Ovary (tissue), 9 donors: ENCODE measurements around the gene PITX2. TPM values are rescaled to one million over a fixed set of nuclear protein-coding genes. Genes with fewer than 3 reads are reported as not detected.

Experiments
- DNase-seq, 5 donors: peaks; one replicate each; pipeline ENCODE4 v3.0.0-alpha.2; 2019 to 2020
- H3K27ac ChIP-seq, 2 donors: fragments of 200-600 bp; one replicate each; pipeline versions ENCODE4 v1.5.1 to v1.8.0; 2019 to 2022
- H3K27me3 ChIP-seq: fragments of 200-600 bp; one replicate; pipeline ENCODE4 v1.8.0; 2022
- H3K36me3 ChIP-seq: fragments of 200-600 bp; sonication (generic); one replicate; pipeline ENCODE4 v1.5.1; 2019
- H3K4me1 ChIP-seq: one replicate; pipeline ENCODE4 v1.8.1; 2013; ENCODE audit warnings: mild to moderate bottlenecking, moderate library complexity; ENCODE audit not compliant: insufficient read depth
- H3K4me3 ChIP-seq: fragments of 200-600 bp; sonication (generic); one replicate; pipeline ENCODE4 v1.5.1; 2017
- H3K9me3 ChIP-seq, 2 donors: fragments of 200-600 bp in 1 of 2; sonication (generic) in 1 of 2; one replicate each; pipeline versions ENCODE4 v1.5.1 to v1.8.1; 2013 to 2019; ENCODE audit warnings: mild to moderate bottlenecking in 1 of 2, moderate library complexity in 1 of 2
- CTCF ChIP-seq, 3 donors: fragments of 450-650 bp in 2 of 3; fragments of 200-600 bp in 1 of 3; IDR thresholded peaks; one replicate each; pipeline versions ENCODE4 v1.5.1 to v1.8.0; 2016 to 2022; ENCODE audit warnings: antibody characterized with exemption in 3 of 3, mild to moderate bottlenecking in 1 of 3
- EP300 ChIP-seq: sonication (generic); formaldehyde crosslinking; IDR thresholded peaks from one replicate; pipeline ENCODE4 v1.6.1; 2017; ENCODE audit warnings: antibody characterized with exemption
- POLR2A ChIP-seq: fragments of 450-650 bp; IDR thresholded peaks from one replicate; pipeline ENCODE4 v1.6.1; 2017; ENCODE audit warnings: antibody characterized with exemption, mild to moderate bottlenecking, moderate library complexity
- WGBS, 3 donors: extraction: QIAGEN DNeasy Blood & Tissue Kit in 1 of 3; methylation state at CpG; one replicate each; pipeline versions ENCODE4 v1.1.5 to v1.1.7; 2013 to 2017; 5-methylcytosine and 5-hydroxymethylcytosine counted together
- intact Hi-C, 4 donors: fragments of 100-400 bp; cut with DNase I; formaldehyde crosslinking; loops; one replicate each; pipeline versions ENCODE4 v1.11.0 to v1.15.1; 2022 to 2023
- polyA plus RNA-seq, 2 donors: library from polyadenylated mRNA; stranded (reverse); fragments of 200-250 nt in 1 of 2; fragments of 350-450 nt in 1 of 2; fragmentation: Illumina TruSeq in 1 of 2; extraction: RNeasy Lipid Tissue Mini Kit (QIAGEN cat#74804) in 1 of 2; gene quantifications; one replicate each; pipeline ENCODE4 v1.2.3, GENCODE V29; 2013 to 2014
- total RNA-seq, 7 donors: library from RNA; depleted of rRNA in 2 of 7; stranded (reverse); fragments of >200 nt in 2 of 7; fragmentation: NEBNext Ultra II Directional in 3 of 7; extraction: Animal tissue kit (Norgen Biotek cat#: 25700) in 3 of 7; gene quantifications; one replicate each; pipeline versions ENCODE4 v1.1.0 to v1.2.4, GENCODE V29; 2016 to 2023
- donor health status: DM: no; HTN: no; CAD: no; lungs with moderate emphysema.
- donor health status: DM: no; HTN: no; CAD: no.
- donor health status: Bipolar disorder and iron deficiency.
- donor health status: DM: yes; HTN: yes; CAD: no.
- donor health status: DM: no; HTN: no; CAD: no.
- donor health status: DM: yes; HTN: yes; CAD: no.

Gene PITX2
- total and polyA plus RNA-seq, 9 donors = 0.15 to 0.24 TPM; not detected in 7

- H3K9me3 ChIP-seq = peaks cover 0 to 10% of the 10 kb centered on the region in 2 donors
- WGBS, 3 donors = 12 to 17% (median 15%) methylated on average over 3 of the region's 3 CpGs
- no peak overlapping the region for H3K4me3 ChIP-seq
- no peak overlapping the region for H3K27ac ChIP-seq
- no peak for TF ChIP-seq POLR2A
- TF ChIP-seq EP300 = no peak
- TF ChIP-seq CTCF (IDR thresholded peaks at IDR 0.05) = no peak
- H3K36me3 ChIP-seq = no peaks in the 10 kb centered on the region
- DNase-seq = no peak
- H3K27me3 ChIP-seq = no peaks in the 10 kb centered on the region
- H3K4me1 ChIP-seq = peaks cover 3% of the 10 kb centered on the region
- intact Hi-C loops = no loop called here
Observed at GRCh38 chr4:110613745-110614144, 9.1 kb downstream of the PITX2 start.

DNA sequence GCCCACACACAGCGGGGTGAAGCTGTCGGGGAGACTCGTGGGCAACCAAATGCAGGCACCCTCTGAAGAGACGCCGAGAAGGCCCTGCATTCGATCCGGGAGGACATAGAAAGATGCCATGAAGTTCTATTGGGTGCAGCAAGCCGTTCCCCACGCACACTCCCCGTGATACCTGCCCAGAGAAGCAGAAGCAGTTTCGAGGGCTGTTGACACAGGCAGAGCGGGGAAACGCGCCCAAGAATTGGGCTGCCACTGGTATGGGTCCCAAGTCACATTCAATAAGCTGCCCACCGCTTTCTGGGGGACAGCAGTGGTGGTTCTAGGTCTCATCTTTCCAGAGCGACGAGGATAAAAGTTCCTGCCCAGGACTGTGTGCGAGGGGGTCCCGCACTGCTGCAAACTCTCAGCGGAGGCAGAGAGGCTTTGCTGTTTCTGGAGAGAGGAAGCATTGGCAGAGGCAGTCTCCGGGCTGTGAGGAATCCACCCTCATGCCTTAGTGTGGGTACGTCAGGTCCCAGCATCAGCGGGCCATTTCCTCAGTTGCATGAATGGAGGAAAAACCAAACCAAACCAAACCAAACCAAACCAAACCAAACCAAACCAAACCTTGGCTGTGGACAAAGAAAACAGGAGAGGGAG, 10.1 kb downstream of the PITX2 start:
- Histone ChIP-seq H3K9me3 (peaks cover 0 to 5% of the 10 kb centered on the region in 2 donors), H3K36me3 (no peaks in the 10 kb centered on the region), H3K4me1 (no peaks in the 10 kb centered on the region), H3K4me3 (no peak overlapping the region), H3K27me3 (no peaks in the 10 kb centered on the region), H3K27ac (no peak overlapping the region)
- WGBS, 3 donors = 7 to 12% (median 8%) methylated on average over 21 to 23 of the region's 23 CpGs
- no peak for TF ChIP-seq POLR2A
- intact Hi-C loops = no loop called here
- no peak for DNase-seq

DNA sequence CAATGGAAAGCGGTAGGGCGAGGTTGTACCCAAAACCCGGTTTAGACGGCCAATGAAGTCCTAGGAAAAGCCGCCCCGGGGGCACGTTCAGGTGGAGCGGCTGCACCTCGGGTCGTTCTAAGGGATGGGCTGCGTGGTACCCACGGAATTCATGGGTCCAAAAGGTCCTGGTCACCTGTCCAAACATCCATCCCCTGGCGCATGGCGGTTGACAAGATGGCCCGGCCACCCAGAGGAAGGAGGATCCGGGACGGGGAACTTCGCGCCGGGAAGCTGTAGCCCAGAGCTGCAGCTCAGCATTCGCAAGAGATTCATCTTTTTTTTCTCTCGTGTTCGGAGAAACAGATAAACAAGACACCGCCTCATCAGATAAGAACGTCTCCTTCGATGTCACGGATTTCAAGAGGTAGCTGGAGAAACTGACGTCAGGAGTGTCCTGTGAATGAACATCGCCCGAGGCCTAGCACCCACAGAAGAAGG, 10.9 kb downstream of the PITX2 start:
- no peak for TF ChIP-seq CTCF (IDR thresholded peaks at IDR 0.05)
- no peak for TF ChIP-seq POLR2A
- no peak for TF ChIP-seq EP300
- WGBS, 3 donors = 4 to 6% (median 5%) methylated on average over 30 of the region's 30 CpGs
- no peaks in the 10 kb centered on the region for H3K27me3 ChIP-seq

GRCh38 chr4:110610940-110611831, 11.7 kb downstream of the PITX2 start:
- DNase-seq = no peak
- Histone ChIP-seq H3K4me1 (no peaks in the 10 kb centered on the region), H3K36me3 (no peaks in the 10 kb centered on the region), H3K4me3 (no peak overlapping the region), H3K9me3 (peaks cover 0 to 5% of the 10 kb centered on the region in 2 donors), H3K27me3 (no peaks in the 10 kb centered on the region), H3K27ac (no peak overlapping the region)
- intact Hi-C loops = no loop called here
- TF ChIP-seq CTCF (IDR thresholded peaks at IDR 0.05) (no peak), EP300 (no peak), POLR2A (no peak)
- WGBS, 3 donors = 3% methylated on average over 53 to 54 of the region's 54 CpGs

More for the DNA sequence above, 10.9 kb downstream of the PITX2 start:
- intact Hi-C loops = no loop called here
- H3K4me1 ChIP-seq = no peaks in the 10 kb centered on the region
- DNase-seq = no peak
- H3K27ac ChIP-seq = no peak overlapping the region
- H3K9me3 ChIP-seq = peaks cover 0 to 5% of the 10 kb centered on the region in 2 donors
- H3K4me3 ChIP-seq = no peak overlapping the region
- no peaks in the 10 kb centered on the region for H3K36me3 ChIP-seq

GRCh38 chr4:110610620-110610939, 12.3 kb downstream of the PITX2 start:
- Histone ChIP-seq H3K27ac (no peak overlapping the region), H3K4me3 (no peak overlapping the region), H3K4me1 (no peaks in the 10 kb centered on the region), H3K9me3 (peaks cover 0 to 5% of the 10 kb centered on the region in 2 donors), H3K36me3 (no peaks in the 10 kb centered on the region), H3K27me3 (no peaks in the 10 kb centered on the region)
- 10 to 19% (median 13%) methylated on average over 20 of the region's 20 CpGs for WGBS, 3 donors
- DNase-seq = no peak
- intact Hi-C loops = no loop called here
- no peak for TF ChIP-seq EP300
- no peak for TF ChIP-seq CTCF (IDR thresholded peaks at IDR 0.05)
- no peak for TF ChIP-seq POLR2A
